AG10803 (cell line): ENCODE data around the gene MXRA8.
A peak's percentile ranks its signal among the peaks of the same experiment; 100 is the strongest.

Source experiments
- DNase-seq: peaks from one replicate; pipeline ENCODE4 v3.0.0; 2010; ENCODE audit warnings: low read depth
- H3K4me3 ChIP-seq: 2 replicates; pipeline ENCODE4 v1.5.1; 2011; ENCODE audit warnings: mild to moderate bottlenecking, low read length, control low read depth
- CTCF ChIP-seq: conservative IDR thresholded peaks from 2 replicates; pipeline ENCODE4 v1.5.1; 2011; ENCODE audit warnings: mild to moderate bottlenecking, low read length, control low read depth, inconsistent platforms

Gene MXRA8

GRCh38 chr1:1311107-1312104, 46.9 kb downstream of the MXRA8 start:
- no peak overlapping the region for H3K4me3 ChIP-seq
- no peak for DNase-seq
- no peak for TF ChIP-seq CTCF

GRCh38 chr1:1310476-1311053, 47.8 kb downstream of the MXRA8 start:
- DNase-seq = no peak
- H3K4me3 ChIP-seq = no peak overlapping the region
- no peak for TF ChIP-seq CTCF

GRCh38 chr1:1310109-1310385, 48.3 kb downstream of the MXRA8 start:
- DNase-seq = no peak
- H3K4me3 ChIP-seq = peak overlapping the region; percentile 7; the same call in 1 of the 2 replicates
- no peak for TF ChIP-seq CTCF

- no peak for DNase-seq
- peak overlapping the region; percentile 64 for H3K4me3 ChIP-seq
- no peak for TF ChIP-seq CTCF
These were observed 48.9 kb downstream of the MXRA8 start for GRCh38 chr1:1309251-1310108.

GRCh38 chr1:1308756-1309250, 49.6 kb downstream of the MXRA8 start:
- peak overlapping the region; percentile 64 for H3K4me3 ChIP-seq
- DNase-seq = no peak
- no peak for TF ChIP-seq CTCF

- H3K4me3 ChIP-seq = peak within 1 kb of the TSS; percentile 72
- DNase-seq = peak; percentile 94
- TF ChIP-seq CTCF = no peak
These were observed 50.2 kb downstream of the MXRA8 start, which contains the start of the genes ACAP3 and PUSL1 for GRCh38 chr1:1307923-1308755. TSS of gene ACAP3 (minus strand) at chr1:1307930. CDS start at chr1:1307815, 115 bp downstream. TSS of gene PUSL1 (plus strand) at chr1:1308597. CDS start at chr1:1308644, 47 bp downstream.
